Measurements from ENCODE around the gene KIAA1671. TPM values are rescaled to one million over a fixed set of nuclear protein-coding genes. Genes with fewer than 3 reads are reported as not detected.

KIAA1671 gene
- total RNA-seq, 4 donors from 2014 or later, result 14.2 to 34.2 (median 22.6) TPM

DNA sequence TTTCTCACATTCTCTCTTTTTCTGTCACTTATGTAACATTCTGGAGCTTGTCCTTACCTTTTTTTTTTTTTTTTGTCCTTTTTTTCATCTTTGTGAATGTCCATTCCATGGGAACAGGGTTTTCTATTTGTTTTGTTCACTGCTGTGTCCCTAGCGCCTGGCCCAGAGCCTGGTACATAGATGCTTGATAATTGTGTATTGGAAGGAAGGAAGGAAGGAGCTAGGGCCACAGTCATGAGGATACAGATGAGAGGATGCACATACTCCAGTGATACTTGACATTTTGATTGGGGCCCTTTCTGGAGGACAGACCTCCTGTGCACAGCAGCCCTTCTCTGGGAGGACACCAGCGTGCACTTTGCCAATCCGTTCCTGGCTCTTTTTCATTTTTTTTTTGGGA, 68.9 kb downstream of the KIAA1671 start:
- Histone ChIP-seq H3K4me1 (peaks cover 13 to 32% (median 20%) of the 10 kb centered on the region in 4 donors), H3K4me3 (no peak overlapping the region), H3K27me3 (no peaks in the 10 kb centered on the region), H3K36me3 (no peaks in the 10 kb centered on the region), H3K9me3 (no peaks in the 10 kb centered on the region), H3K27ac (replicated peaks in 1 of 4) (no peak overlapping the region)
- 72% methylated on average over 3 of the region's 3 CpGs for WGBS
- intact Hi-C loops (cut with DNase I), result no loop called here
- no peak for TF ChIP-seq POLR2AphosphoS5 (IDR thresholded peaks at IDR 0.05)
- TF ChIP-seq POLR2A (IDR thresholded peaks at IDR 0.05; ENCODE audit: low read depth), result no peak
- TF ChIP-seq, protein P1, sequence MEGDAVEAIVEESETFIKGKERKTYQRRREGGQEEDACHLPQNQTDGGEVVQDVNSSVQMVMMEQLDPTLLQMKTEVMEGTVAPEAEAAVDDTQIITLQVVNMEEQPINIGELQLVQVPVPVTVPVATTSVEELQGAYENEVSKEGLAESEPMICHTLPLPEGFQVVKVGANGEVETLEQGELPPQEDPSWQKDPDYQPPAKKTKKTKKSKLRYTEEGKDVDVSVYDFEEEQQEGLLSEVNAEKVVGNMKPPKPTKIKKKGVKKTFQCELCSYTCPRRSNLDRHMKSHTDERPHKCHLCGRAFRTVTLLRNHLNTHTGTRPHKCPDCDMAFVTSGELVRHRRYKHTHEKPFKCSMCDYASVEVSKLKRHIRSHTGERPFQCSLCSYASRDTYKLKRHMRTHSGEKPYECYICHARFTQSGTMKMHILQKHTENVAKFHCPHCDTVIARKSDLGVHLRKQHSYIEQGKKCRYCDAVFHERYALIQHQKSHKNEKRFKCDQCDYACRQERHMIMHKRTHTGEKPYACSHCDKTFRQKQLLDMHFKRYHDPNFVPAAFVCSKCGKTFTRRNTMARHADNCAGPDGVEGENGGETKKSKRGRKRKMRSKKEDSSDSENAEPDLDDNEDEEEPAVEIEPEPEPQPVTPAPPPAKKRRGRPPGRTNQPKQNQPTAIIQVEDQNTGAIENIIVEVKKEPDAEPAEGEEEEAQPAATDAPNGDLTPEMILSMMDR (IDR thresholded peaks at IDR 0.05), result no peak
- no peak for TF ChIP-seq EP300 (IDR thresholded peaks at IDR 0.05)
- DNase-seq (ENCODE audit: extremely low spot score), result no peak

- no peak for TF ChIP-seq POLR2AphosphoS5 (IDR thresholded peaks at IDR 0.05)
- Histone ChIP-seq H3K9me3 (no peaks in the 10 kb centered on the region), H3K4me3 (no peak overlapping the region), H3K36me3 (no peaks in the 10 kb centered on the region), H3K27ac (replicated peaks in 1 of 4) (no peak overlapping the region), H3K4me1 (peaks cover 18 to 36% (median 27%) of the 10 kb centered on the region in 4 donors), H3K27me3 (no peaks in the 10 kb centered on the region)
- DNase-seq (ENCODE audit: extremely low spot score), result no peak
- intact Hi-C loops (cut with DNase I), result no loop called here
- WGBS, result 71% methylated on average over 11 of the region's 11 CpGs
Observed at GRCh38 chr22:25021976-25022711, 69.6 kb downstream of the KIAA1671 start.

DNA sequence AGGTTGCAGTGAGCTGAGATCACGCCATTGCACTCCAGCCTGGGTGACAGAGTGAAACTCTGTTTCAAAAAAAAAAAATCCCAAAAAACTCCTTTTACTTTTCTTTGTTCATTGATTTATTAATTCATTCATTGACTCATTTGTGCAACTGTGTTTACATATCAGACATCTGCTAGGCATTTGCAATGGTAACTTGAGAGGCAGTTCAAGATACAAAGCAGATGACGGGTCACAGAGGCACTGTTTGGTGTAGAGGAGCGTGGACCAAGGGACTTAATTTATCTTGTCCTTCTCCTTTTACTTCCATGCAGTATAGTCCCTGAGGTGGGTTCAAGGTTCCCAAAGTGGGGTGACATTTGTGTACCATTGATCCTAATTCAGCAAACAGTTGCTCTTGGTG, 71.4 kb downstream of the KIAA1671 start:
- no peak overlapping the region for H3K27ac ChIP-seq (replicated peaks in 1 of 4)
- H3K36me3 ChIP-seq, result no peaks in the 10 kb centered on the region
- H3K4me3 ChIP-seq, result no peak overlapping the region
- peaks cover 18 to 37% (median 34%) of the 10 kb centered on the region in 4 donors for H3K4me1 ChIP-seq
- WGBS, result 81% methylated on average over 3 of the region's 3 CpGs
- TF ChIP-seq EP300 (IDR thresholded peaks at IDR 0.05) (no peak), POLR2A (IDR thresholded peaks at IDR 0.05; ENCODE audit: low read depth) (no peak), POLR2AphosphoS5 (IDR thresholded peaks at IDR 0.05) (no peak)
- TF ChIP-seq, protein P1 (IDR thresholded peaks at IDR 0.05), result no peak
- H3K27me3 ChIP-seq, result no peaks in the 10 kb centered on the region
- intact Hi-C loops (cut with DNase I), result no loop called here
- no peaks in the 10 kb centered on the region for H3K9me3 ChIP-seq
- DNase-seq (ENCODE audit: extremely low spot score), result no peak

DNA sequence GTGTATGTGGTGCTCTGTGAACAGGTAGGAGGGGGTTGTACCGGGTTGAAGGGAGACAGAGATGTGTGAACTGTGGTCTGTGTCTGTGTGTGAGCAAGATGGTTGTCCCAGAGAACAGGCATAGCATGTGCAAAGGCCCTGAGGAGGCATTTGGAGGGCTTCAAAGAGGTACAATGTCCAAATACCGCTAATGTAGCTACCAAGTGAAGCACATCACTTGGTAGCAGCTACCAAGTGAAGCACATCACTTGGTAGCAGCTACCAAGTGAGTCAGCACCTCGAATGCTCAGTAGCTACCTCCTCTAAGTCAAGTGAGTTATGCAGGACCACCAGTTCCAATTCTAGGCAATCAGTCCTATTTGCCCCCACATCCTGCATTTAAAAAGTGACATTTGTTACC, 72.4 kb downstream of the KIAA1671 start:
- intact Hi-C loops (cut with DNase I), result no loop called here
- Histone ChIP-seq H3K27me3 (no peaks in the 10 kb centered on the region), H3K36me3 (peaks cover 0 to 9% (median 4%) of the 10 kb centered on the region in 4 donors), H3K27ac (replicated peaks in 1 of 4) (peak overlapping the region in 1 of 4 donors; percentile 9), H3K9me3 (no peaks in the 10 kb centered on the region), H3K4me3 (no peak overlapping the region), H3K4me1 (peaks cover 18 to 37% (median 34%) of the 10 kb centered on the region in 4 donors)
- DNase-seq (ENCODE audit: extremely low spot score), result no peak
- no peak for TF ChIP-seq EP300 (IDR thresholded peaks at IDR 0.05)
- TF ChIP-seq, protein P1 (IDR thresholded peaks at IDR 0.05), result no peak
- TF ChIP-seq POLR2AphosphoS5 (IDR thresholded peaks at IDR 0.05), result no peak
- no peak for TF ChIP-seq POLR2A (IDR thresholded peaks at IDR 0.05; ENCODE audit: low read depth)
- 85% methylated on average over 3 of the region's 3 CpGs for WGBS

- Histone ChIP-seq H3K27me3 (no peaks in the 10 kb centered on the region), H3K4me1 (peaks cover 18 to 37% (median 31%) of the 10 kb centered on the region in 4 donors), H3K36me3 (peaks cover 0 to 11% (median 4%) of the 10 kb centered on the region in 4 donors), H3K4me3 (no peak overlapping the region), H3K27ac (replicated peaks in 1 of 4) (peak overlapping the region; percentile 20 to 58 (median 42)), H3K9me3 (no peaks in the 10 kb centered on the region)
- 67% methylated on average over 12 of the region's 12 CpGs for WGBS
- intact Hi-C loops (cut with DNase I), result no loop called here
- TF ChIP-seq EP300 (IDR thresholded peaks at IDR 0.05) (no peak), POLR2A (IDR thresholded peaks at IDR 0.05; ENCODE audit: low read depth) (no peak), POLR2AphosphoS5 (IDR thresholded peaks at IDR 0.05) (no peak)
- TF ChIP-seq, protein P1 (IDR thresholded peaks at IDR 0.05), result no peak
- DNase-seq (ENCODE audit: extremely low spot score), result no peak
Observed at GRCh38 chr22:25025491-25026400, 73.2 kb downstream of the KIAA1671 start.

Data from esophagus muscularis mucosa (tissue), 4 donors.